HL-60/S4 treated with phorbol 12-myristate 13-acetate at 8.2 ng/mL for 4 days and 3 days (cell line): ENCODE data around the gene LRRC51.
"Not testable (repeated sequence)": the region's sequence is repeated elsewhere in the genome, so short reads cannot be mapped to it uniquely, and the experiment has no call there.

Source experiments
- in situ Hi-C: fragments of 300-500 bp; cut with MboI; formaldehyde crosslinking; loops from 2 replicates; pipeline ENCODE4 v1.15.0; 2022; ENCODE audit warnings: low sequenced_read_pairs

LRRC51 gene

GRCh38 chr11:72135891-72136683 lies 55.4 kb downstream of the LRRC51 start:
- in situ Hi-C loops = no loop called here

GRCh38 chr11:72136684-72137262 lies 56.1 kb downstream of the LRRC51 start:
- in situ Hi-C loops = no loop called here

GRCh38 chr11:72138821-72139390 lies 58.3 kb downstream of the LRRC51 start:
- in situ Hi-C loops = no loop called here

GRCh38 chr11:72139500-72139899 lies 58.9 kb downstream of the LRRC51 start:
- in situ Hi-C loops = no loop called here

GRCh38 chr11:72140661-72141060 lies 60.0 kb downstream of the LRRC51 start:
- in situ Hi-C loops = no loop called here

- in situ Hi-C loops = no loop called here
Observed at GRCh38 chr11:72141066-72141465, 60.4 kb downstream of the LRRC51 start.

GRCh38 chr11:72142086-72142485 lies 61.4 kb downstream of the LRRC51 start:
- in situ Hi-C loops = not testable (repeated sequence)

- in situ Hi-C loops = not testable (repeated sequence)
Observed at GRCh38 chr11:72142543-72142942, 61.9 kb downstream of the LRRC51 start.

GRCh38 chr11:72144807-72145565 lies 64.3 kb downstream of the LRRC51 start:
- in situ Hi-C loops = no loop called here
